Measurements from ENCODE around the gene UROC1. TPM values are rescaled to one million over a fixed set of nuclear protein-coding genes. Genes with fewer than 3 reads are reported as not detected.
A peak's percentile ranks its signal among the peaks of the same experiment; 100 is the strongest.

UROC1 gene
- total RNA-seq, 3 donors from 2014 or later = not detected

DNA sequence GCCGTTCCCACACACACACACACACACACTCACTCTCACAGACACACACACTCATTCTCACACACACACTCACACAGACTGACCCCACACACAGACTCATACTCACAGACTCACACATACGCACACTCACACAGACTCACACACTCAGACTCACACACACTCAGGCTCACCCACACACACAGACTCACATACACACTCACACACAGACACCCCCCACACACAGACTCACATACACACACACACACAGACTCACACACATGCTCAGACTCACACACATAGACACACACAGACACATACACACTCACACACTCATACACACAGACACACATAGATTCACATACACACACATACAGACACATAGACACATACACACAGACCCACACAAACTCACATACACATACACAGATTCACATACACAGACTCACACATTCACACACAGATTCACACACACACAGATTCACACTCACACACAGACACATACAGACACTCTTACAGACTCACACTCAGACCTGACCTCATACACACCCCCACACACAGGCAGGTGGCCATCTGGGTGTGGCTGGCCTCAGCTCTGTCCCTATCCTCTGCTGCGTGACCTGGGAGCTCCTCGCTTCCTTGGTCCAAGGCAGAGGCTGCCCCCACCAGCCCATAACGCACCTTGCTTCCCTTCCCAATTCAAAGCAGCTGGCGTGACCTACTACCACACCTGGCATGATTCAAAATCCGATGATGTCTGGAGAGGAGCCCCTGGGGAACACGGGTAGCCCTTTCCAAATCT lies 39.3 kb upstream of the UROC1 start:
- H3K36me3 ChIP-seq = no peaks in the 10 kb centered on the region
- peaks cover 0 to 11% of the 10 kb centered on the region in 2 donors for H3K9me3 ChIP-seq
- no peaks in the 10 kb centered on the region for H3K4me1 ChIP-seq
- no peak for DNase-seq (ENCODE audit: low spot score in 2 of 2)
- no peak overlapping the region for H3K27ac ChIP-seq
- no peak for TF ChIP-seq CTCF (IDR thresholded peaks at IDR 0.05)
- no peak for TF ChIP-seq POLR2AphosphoS5 (IDR thresholded peaks at IDR 0.05)
- no peak for TF ChIP-seq POLR2A (IDR thresholded peaks at IDR 0.05)
- intact Hi-C loops (cut with DNase I; ENCODE audit: low total_unique reads) = no loop called here
- H3K27me3 ChIP-seq = no peaks in the 10 kb centered on the region
- H3K4me3 ChIP-seq = no peak overlapping the region

GRCh38 chr3:126555795-126556636 lies 38.4 kb upstream of the UROC1 start:
- Histone ChIP-seq H3K9me3 (peaks cover 0 to 2% of the 10 kb centered on the region in 2 donors), H3K4me3 (no peak overlapping the region), H3K27ac (no peak overlapping the region), H3K27me3 (no peaks in the 10 kb centered on the region), H3K36me3 (no peaks in the 10 kb centered on the region), H3K4me1 (no peaks in the 10 kb centered on the region)
- intact Hi-C loops (cut with DNase I; ENCODE audit: low total_unique reads) = no loop called here
- TF ChIP-seq POLR2AphosphoS5 (IDR thresholded peaks at IDR 0.05) (no peak), CTCF (IDR thresholded peaks at IDR 0.05) (no peak), POLR2A (IDR thresholded peaks at IDR 0.05) (no peak)
- peak in 1 of 2 donors; percentile 8 for DNase-seq (ENCODE audit: low spot score in 2 of 2)

- Histone ChIP-seq H3K4me3 (no peak overlapping the region), H3K9me3 (no peaks in the 10 kb centered on the region), H3K27ac (no peak overlapping the region), H3K36me3 (no peaks in the 10 kb centered on the region), H3K27me3 (no peaks in the 10 kb centered on the region), H3K4me1 (no peaks in the 10 kb centered on the region)
- TF ChIP-seq POLR2A (IDR thresholded peaks at IDR 0.05) = no peak
- TF ChIP-seq CTCF (IDR thresholded peaks at IDR 0.05) = no peak
- TF ChIP-seq POLR2AphosphoS5 (IDR thresholded peaks at IDR 0.05) = no peak
- intact Hi-C loops (cut with DNase I; ENCODE audit: low total_unique reads) = no loop called here
- DNase-seq (ENCODE audit: low spot score in 2 of 2) = peak in 1 of 2 donors; percentile 10
These were observed 37.3 kb upstream of the UROC1 start for GRCh38 chr3:126554560-126555525.

DNA sequence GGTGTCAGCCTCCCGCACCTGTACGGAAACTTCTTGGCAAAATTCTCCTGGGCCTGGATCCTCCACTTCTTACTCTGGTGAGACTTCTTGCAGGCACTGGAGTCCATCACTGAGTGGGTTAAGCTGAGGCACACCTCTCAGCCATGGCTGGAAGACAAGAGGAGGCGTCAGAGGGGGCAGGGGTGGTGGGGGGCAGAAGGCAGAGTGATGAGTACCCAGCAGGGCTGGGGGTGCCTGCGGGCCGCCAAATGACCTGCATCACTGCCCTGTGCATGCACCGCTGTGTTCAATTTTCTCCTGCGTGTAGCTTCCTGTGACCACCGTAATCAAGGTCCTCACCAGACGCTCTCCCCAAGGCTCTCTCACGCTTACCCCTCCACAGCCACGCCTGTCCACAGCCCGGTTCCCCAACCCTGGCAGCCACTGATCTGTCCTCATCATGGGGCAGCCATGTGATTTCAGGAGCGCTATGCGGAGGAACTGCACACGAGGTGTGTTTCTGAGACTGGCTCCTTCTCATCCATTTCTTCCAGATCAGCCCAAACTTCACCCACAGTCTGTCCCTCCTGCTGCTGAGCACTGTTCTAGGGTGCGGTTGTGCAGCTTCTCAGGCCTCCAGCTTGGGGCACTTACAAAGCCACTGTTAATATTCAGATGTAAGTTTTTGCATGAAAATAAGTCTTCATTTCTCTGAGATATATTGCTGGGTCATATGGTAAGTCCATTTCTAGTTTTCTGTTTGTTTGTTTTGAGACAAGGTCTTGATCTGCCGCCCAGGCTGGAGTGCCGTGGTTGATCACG lies 35.9 kb upstream of the UROC1 start:
- Histone ChIP-seq H3K36me3 (no peaks in the 10 kb centered on the region), H3K4me1 (no peaks in the 10 kb centered on the region), H3K27ac (no peak overlapping the region), H3K9me3 (no peaks in the 10 kb centered on the region), H3K4me3 (no peak overlapping the region), H3K27me3 (no peaks in the 10 kb centered on the region)
- intact Hi-C loops (cut with DNase I; ENCODE audit: low total_unique reads) = no loop called here
- peak in 1 of 2 donors; percentile 9 for DNase-seq (ENCODE audit: low spot score in 2 of 2)
- TF ChIP-seq POLR2AphosphoS5 (IDR thresholded peaks at IDR 0.05) = no peak
- TF ChIP-seq CTCF (IDR thresholded peaks at IDR 0.05) = no peak
- no peak for TF ChIP-seq POLR2A (IDR thresholded peaks at IDR 0.05)

All from breast epithelium (tissue), 4 donors.